HG03196 (cell line): Measurements from ENCODE around the gene COPS3.
"Not testable (repeated sequence)": the region's sequence is repeated elsewhere in the genome, so short reads cannot be mapped to it uniquely, and the experiment has no call there.

Experiments
- ATAC-seq: cut with Tn5 transposase; IDR thresholded peaks from one replicate; pipeline ENCODE4 v1.9.1; 2021; ENCODE audit not compliant: unreplicated experiment

The COPS3 gene

DNA sequence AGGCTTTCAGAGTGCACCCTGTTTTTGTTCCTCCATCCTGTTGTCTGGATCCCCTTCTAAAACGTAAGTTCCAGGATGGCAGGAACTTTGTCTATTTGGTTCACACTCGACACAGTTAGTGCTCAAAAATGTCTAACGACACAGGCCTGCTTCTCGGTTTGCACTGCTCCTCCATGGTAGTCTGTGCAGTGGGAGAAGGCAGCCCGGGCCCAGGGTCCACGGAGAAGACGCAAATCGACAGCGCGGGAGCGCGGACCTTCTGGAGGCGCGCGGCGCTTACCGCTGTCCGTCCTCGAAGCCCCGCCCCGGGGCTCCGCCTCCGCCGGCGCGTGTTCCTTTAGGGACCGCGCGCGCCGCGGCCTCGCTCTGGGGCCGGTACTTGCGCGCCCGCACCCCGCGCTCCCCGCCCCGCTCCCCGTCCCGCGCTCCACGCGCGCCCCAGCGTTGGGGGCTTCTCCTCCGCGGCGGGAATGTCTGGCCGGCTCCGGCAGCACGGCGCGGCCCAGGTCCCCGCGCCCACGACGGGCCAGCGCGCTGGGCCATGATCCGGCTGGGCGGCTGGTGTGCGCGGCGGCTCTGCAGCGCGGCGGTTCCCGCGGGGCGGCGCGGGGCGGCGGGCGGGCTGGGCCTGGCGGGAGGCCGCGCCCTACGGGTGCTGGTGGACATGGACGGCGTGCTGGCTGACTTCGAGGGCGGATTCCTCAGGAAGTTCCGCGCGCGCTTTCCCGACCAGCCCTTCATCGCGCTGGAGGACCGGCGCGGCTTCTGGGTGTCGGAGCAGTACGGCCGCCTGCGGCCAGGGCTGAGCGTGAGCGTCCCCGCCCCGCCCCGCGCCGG is 22.2 kb upstream of the COPS3 start, which contains the start of gene NT5M:
TSS of gene NT5M (plus strand) at position 364 of the 837 bp plus-strand sequence. CDS start at position 542, 178 bp downstream.
- peak; percentile 40 for ATAC-seq

DNA sequence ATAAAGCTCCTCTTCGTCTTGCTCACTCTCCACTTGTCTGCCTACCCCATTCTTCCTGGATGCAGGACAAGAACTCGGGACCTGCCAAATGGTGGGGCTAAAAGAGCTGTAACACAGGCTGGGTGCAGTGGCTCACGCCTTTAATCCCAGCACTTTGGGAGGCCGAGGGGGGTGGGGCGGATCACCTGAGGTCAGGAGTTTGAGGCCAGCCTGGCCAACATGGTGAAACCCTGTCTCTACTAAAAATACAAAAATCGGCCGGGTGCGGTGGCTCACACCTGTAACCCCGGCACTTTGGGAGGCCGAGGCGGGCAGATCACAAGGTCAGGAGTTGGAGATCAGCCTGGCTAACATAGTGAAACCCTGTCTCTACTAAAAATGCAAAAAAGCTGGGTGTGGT is 20.6 kb upstream of the COPS3 start:
- not testable (repeated sequence) for ATAC-seq

DNA sequence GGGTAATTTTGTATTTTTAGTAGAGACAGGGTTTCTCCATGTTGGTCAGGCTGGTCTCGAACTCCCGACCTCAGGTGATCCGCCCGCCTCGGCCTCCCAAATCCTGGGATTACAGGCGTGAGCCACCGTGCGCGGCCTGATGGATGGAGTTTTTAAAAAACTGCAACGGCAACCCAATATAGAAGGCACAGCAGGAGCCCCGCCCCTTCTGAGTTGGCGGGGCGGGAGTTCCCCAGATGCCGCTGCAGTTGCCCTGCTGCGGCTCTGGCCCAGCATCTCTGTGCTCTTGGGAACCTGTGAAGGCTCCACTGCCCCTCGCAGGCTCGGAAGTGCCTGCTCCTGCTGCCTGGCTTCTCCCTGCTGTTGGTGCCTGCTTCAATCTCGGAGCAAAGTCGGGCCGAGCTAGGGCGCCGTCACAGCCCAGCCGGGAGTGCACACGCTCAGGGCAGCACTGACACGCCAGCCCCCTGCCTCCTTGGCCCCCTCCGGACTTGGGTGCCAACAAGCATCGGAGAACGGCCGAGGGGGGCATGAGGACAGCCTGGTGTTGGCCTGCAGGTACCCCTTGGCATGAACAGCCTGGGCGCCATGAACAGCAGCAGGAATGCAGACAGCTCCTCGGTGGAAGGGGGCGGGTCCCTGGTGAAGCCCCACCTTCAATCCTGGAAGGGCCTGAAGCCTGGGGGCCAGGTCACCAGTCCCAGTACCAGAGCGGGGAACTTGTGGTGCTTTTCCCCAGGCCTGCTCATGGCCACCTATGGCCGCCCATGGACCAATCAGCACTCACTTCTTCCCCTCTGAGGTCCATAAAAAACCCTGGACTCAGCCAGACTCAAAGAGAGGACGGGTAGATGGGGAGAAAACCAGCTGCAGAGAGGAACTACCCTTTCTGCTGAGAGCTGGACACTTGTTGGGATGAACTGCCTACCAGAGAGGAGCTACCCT is 19.9 kb upstream of the COPS3 start:
- peak; percentile 27 for ATAC-seq

DNA sequence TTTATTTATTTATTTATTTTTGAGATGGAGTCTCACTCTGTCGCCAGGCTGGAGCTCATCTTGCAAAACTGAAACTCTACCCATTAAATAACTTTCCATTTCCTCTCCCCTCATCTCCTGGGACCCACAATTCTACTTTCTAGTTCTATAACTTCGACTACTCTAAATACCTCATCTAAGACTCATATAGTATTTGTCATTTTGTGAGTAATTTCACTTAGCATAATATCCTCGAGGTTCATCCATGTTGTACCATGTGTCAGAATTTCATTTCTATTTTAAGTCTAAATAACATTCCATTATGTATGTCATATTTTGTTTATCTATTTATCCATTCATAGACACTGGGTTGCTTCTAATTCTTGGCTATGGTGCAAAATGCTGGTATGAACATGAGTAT is 17.1 kb upstream of the COPS3 start:
- no peak for ATAC-seq

DNA sequence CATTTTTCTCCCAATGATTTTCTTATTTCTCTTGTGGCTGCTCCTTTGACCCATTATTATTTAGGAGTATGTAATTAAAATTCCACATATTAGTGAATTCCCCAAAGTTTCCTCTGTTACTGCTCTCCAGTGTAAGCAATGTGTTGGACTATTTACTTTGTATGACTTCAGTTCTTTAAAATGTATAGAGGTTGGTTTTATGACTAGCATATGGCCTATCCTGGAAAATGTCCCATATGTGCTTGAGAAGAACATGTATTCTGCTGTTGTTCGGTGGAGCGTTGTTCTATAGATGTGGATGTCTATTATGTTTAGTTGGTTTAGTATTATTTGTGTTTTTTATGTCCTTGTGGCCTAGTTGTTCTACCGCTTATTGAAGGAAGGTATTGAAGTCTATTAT is 16.2 kb upstream of the COPS3 start:
- ATAC-seq = no peak

DNA sequence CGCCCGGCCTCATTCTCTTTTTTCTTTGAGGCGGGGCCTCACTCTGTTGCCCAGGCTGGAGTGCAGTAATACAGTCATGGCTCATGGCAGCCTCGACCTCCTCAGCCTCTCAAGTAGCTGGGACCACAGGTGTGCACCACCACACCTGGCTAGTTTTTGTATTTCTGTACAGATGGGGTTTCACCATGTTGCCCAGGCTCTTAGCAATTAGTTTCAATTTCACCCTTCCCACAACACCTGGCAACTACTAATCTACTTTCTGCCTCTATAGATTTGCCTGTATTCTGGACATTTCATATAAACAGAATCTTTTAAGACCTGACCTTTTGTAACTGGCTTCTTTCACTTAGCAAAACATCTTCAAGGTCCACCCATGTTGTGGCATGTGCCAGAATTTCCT is 14.1 kb upstream of the COPS3 start:
- no peak for ATAC-seq

DNA sequence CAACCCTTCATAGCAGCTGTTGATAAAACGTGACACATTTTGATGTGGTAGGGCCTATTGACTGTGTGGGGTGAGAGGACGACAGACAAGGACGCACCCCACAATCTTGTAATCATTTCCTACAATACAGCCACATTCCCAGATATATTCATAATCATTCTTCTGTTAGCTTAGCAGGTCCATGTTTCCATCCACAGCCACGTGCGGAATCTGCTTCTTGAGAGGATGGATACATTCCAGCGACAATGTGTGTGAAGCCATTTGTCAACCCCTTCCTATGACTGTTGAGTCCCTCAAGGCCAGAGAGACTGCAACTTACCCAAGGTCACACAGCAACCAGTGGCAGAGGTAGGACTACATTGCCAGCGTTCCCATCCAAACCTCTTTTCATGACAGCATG is 8.7 kb upstream of the COPS3 start:
- no peak for ATAC-seq

DNA sequence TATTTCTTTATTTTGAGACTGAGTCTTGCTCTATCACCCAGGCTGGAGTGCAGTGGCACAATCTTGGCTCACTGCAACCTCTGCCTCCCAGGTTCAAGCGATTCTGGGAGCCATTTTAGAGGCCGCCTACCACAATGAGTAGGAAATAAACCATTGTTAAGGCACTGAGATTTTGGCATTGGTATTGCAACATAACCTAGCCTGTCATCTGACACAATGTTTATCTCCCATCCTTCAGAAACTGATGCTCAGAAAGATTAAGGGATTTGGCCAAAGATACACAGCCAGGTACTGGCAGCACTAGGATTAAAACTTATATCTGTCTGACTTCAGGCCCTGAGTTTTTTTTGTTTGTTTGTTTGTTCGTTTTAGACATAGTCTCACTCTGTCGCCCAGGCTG is 8.0 kb upstream of the COPS3 start:
- ATAC-seq = no peak

DNA sequence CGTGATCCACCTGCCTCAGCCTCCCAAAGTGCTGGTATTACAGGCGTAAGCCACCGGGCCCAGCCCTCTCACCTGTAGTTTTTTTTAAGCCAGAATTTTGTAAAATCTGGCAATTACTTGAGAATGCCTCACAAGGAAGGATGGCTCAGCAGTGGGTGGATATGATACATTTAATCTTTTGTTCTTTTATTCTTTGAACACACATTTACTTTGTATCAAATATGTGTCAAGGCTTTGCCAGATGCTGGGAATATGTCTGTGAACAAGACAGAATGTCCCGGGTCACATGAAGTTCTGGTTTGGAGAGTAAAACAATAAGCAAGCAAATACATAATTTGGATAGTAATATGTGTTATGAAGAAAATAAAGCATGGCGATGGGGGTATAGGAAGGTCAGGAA is 4.9 kb upstream of the COPS3 start:
- no peak for ATAC-seq

DNA sequence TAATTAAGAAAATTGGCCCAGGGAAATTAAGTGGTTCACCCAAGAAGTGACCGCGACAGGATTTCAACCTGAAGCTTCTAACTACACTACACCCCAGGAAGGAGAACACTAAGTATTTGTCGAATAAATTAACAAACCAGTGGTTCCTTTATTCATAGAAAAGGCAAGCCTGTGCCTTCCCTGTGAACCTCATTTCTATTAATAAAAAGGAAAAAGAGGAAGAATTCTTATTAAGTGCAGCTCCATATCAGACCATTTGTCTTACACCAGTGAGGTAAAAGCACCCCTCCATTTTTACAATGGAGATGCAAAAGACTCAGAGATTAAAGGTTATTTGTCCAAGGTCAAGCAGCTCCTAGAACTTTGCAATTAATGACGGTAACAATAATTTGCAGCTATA is 1.7 kb downstream of the COPS3 start:
- ATAC-seq = no peak

DNA sequence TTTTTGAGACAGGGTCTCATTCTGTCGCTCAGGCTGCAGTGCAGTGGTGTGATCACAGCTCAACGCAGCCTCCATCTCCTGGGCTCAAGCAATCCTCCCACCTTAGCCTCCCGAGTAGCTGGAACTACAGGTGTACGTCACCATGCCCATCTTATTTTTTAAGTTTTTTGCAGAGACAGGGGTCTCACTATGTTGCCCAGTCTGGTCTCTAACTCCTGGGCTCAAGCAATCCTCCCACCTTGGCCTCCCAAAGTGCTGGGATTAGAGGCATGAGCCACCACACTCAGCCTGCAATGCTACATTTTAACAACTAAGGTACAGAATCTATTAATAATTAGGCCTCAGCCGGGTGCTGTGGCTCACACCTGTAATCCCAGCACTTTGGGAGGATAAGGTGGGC is 3.6 kb downstream of the COPS3 start:
- ATAC-seq = not testable (repeated sequence)

DNA sequence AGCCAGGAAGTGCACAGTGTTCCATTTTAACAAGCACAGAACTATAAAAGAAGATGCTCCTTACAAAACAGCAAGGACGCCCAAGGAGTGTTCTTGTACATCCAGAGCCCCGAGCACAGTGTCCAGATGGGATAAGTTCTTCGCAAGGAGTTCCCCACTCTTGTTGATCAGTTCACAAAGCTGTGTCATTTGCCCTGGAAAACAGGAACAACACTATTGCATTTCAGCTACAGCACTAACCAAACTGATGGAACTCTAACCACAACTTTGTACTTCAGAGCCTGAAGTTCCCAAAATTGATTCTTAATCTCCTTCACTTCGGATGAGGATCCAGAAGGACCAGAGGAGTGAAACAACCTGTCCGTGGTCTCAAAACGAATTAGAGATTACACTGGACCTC is 5.1 kb downstream of the COPS3 start:
- ATAC-seq = no peak

DNA sequence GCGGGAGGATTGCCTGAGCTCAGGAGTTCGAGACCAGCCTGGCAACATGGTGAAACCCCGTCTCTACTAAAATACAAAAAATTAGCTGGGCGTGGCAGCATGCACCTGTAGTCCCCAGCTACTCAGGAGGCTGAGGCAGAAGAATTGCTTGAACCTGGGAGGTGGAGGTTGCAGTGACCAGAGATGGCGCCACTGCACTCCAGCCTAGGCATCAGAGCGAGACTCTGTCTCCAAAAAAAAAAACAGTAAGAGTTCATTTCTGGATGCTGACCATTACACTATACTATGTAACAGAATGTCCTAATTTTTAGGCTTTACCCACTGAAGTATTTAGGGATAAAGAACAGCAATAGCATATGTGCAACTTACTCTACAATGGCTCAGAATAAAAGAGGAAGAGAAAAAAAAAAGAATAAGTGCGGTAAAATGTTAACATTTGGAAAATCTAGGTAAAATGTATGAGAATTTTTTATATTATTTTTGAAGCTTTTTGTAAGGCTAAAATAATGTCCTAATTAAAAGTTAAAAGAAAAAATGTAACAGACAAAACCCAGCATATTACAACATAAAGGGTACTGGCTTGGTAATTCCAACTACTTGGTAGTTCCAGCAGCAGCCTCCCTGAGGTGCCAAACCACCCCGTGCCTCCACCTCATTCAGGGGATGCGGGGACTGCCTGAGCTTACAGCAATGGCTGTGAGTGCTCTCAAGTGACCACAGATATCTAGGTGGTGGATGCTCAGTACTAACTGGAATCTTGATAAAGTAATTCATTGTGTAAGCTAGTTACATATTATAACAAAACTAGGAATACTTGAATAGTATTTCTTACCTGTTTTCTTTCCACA is 10.9 kb downstream of the COPS3 start:
- ATAC-seq = no peak

DNA sequence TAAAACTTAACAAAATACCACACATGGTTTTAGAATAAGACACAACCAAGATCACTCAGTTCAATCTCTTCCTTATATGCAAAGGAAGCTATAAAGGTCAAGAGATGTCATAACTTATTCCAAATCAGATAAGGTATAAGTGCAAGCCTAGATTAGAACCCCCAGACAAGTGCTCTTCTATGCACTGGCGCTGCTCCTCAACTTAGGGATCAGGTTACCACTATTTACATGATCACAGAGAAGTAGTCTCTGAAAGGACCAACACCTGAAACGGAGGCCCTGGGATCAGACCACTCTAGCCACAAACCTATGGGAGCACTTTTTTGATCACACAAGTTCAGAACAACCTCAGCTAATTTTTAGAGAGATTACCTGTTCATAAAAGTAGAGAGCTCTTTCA is 16.6 kb downstream of the COPS3 start:
- ATAC-seq = no peak

DNA sequence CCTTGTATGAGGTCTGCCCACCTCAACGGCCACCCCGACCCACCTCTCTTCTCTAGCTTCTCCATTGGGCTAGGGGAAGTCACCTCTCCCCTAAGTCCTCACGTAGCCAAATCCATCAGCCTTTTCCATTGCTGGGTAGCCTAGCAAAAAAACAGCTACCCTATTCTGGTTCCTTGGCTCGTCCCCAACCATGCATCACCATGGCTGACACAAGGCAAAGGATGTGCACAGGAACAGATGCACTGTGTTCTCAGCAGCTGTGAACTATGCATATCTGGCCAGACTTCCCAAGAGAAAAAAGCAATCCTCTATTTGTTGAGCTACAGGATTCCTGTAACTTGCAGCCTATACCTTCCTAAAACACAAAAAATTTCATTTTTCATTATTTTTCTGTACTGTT is 22.0 kb downstream of the COPS3 start:
- no peak for ATAC-seq

DNA sequence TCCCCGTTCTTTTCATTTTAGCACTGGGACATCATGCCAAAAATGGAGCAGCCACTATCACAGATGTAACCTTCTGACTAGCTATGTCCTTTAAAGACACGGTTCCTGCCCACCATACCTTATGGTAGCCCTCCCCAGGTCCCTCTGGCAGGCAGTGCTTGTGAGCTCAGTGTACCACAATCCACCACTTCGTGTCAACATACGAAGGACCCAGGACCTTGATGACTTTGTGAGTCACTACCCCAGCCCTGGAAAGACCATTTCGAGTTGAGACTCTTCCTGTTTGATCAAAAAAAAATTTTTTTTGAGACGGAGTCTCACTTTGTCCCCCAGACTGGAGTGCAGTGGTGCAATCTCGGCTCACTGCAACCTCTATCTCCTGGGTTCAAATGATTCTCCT is 23.0 kb downstream of the COPS3 start:
- no peak for ATAC-seq

DNA sequence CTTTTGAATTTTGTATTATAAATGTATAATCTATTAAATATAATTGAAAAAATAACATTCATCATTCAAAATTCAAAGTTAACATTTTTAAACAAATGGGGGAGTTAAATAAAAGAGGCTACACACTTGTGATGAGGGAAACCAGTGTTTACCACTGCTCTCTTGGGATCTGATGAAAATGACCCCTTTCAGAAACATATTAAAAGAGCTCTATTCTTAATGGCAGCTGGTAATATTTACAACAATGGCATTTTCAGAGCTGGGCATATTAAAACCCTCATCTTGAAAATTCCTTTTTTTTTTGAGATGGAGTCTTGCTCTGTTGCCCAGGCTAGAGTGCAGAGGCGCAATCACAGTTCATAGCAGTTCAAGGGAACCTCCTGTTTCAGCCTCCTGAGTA is 24.7 kb downstream of the COPS3 start:
- no peak for ATAC-seq

DNA sequence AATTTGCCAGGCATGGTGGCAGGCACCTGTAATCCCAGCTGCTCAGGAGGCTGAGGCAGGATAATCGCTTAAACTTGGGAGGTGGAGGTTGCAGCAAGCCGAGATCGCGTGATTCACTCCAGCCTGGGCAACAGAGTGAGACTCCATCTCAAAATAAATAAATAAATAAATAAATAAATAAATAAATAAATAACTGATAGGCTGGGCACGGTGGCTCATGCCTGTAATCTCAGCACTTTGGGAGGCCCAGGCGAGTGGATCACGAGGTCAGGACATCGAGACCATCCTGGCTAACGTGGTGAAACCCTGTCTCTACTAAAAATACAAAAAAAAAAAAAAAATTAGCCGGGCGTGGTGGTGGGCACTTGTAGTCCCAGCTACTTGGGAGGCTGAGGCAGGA is 25.4 kb downstream of the COPS3 start:
- not testable (repeated sequence) for ATAC-seq

DNA sequence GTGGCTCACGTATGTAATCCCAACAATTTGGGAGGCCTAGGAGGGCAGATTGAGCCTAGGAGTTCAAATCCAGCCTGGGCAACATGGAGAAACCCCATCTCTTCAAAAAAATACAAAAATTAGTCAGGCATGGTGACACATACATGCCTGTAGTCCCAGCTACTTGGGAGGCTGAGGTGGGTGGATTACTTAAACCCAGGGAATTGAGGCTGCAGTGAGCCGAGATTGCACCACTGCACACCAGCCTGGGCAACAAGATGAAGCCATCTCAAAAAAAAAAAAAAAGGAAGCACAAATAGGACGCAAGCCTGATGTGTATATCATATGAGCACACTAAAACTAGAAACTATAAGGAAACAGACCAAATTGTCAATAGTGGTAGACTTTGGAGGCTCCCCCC is 27.0 kb downstream of the COPS3 start:
- ATAC-seq = no peak

DNA sequence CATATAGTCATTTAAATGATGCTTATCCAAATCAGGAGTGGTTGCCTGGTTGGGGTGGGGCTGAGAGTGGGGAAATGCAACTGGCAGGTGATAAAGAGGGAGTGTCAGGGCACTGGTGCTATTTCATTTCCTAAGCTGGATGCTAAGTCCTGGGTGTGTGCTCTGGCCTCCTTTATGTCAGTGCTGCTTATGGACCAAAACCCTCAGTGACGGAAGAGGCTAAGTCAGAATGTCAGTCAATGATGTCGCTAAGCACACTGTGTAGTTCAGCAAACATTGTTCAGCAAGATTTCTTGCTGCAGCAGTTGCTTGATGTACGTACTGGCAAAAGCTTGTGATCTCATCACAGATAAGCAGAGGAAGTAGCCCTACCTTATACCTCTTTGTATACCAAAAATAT is 27.6 kb downstream of the COPS3 start:
- no peak for ATAC-seq

DNA sequence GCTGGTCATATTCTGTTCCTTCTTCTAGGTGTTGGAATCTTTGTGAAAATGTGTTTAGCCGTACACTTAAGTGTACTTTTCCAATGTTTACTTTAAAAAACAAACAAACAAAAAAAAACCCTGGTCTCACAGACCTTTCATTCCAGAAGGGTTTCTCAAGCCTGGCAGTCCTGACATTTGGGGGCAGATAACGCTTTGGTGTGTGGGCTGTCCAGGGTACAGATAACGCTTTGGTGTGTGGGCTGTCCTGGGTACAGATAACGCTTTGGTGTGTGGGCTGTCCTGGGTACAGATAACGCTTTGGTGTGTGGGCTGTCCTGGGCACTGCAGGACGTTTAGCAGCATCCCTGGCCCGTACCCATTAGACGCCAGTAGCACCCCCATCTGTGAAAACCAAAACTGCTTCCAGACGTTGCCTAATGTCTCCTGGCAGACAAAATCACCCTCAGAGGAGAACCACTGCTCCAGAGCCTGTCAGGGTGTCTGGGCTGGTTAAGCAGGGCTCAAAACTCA is 28.8 kb downstream of the COPS3 start:
- ATAC-seq = no peak
